Subcutaneous adipose tissue (tissue), 4 donors: ENCODE results near the gene PTOV1. TPM values are rescaled to one million over a fixed set of nuclear protein-coding genes. Genes with fewer than 3 reads are reported as not detected.

ENCODE experiments used
- total RNA-seq, 4 donors: library from RNA; depleted of rRNA; stranded (reverse); fragments of >200 nt; gene quantifications; one replicate each; pipeline ENCODE4 v1.1.0, GENCODE V29; 2016
- TF ChIP-seq, protein P1 (sequence below): fragments of 450-650 bp; IDR thresholded peaks from one replicate; pipeline ENCODE4 v1.5.1; 2016; ENCODE audit warnings: low read depth, mild to moderate bottlenecking, control low read depth, antibody characterized with exemption, moderate library complexity

PTOV1 gene
- total RNA-seq, 4 donors from 2014 or later, result 39.3 to 65.9 (median 44.2) TPM

DNA sequence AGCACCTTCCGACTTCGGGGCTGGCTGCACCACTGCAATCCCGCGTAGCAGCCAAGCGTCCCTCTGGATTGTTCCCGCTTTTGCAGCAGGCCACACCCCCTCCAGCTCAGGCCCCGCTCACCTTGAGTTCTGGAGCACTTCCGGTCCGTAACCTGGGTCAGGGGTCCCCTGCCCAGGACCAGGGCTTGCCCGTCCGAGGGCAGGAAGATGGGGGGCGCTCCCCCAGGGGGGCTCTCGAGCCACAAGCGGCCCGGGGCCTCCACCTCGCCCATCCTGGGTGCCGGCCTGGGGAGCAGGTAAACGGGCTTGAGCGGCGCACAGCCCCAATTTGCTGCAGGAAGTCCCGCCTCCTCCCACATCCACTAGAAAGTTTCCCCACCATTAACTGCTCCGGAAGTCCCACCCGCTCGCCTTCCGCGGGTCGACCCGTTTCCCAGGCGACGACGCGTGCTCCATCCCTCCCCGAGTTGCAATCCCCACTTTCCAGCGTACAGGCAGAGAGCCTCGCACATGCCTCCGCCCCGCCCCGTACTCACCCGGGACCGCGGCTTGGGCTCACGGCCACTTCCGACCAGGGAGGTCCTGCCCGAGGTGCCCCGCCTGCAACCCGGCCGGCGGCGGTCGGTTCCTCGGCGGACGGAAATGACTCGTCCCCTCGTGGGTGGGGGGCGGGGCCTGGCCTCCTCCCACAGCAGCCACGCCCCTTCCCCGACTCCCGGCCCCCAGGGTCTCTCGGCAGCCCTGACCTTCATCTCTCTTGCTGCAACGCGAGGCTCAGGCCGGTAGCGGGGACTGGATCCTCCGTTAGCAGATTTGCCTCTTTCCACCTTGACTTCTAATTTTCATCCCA, 16.2 kb downstream of the PTOV1 start, which contains the start of gene PNKP:
Gene PNKP, minus strand, starts transcription at position 644 of the 850 bp plus-strand sequence. Its CDS starts 372 bp downstream, at position 272.
- TF ChIP-seq, protein P1, sequence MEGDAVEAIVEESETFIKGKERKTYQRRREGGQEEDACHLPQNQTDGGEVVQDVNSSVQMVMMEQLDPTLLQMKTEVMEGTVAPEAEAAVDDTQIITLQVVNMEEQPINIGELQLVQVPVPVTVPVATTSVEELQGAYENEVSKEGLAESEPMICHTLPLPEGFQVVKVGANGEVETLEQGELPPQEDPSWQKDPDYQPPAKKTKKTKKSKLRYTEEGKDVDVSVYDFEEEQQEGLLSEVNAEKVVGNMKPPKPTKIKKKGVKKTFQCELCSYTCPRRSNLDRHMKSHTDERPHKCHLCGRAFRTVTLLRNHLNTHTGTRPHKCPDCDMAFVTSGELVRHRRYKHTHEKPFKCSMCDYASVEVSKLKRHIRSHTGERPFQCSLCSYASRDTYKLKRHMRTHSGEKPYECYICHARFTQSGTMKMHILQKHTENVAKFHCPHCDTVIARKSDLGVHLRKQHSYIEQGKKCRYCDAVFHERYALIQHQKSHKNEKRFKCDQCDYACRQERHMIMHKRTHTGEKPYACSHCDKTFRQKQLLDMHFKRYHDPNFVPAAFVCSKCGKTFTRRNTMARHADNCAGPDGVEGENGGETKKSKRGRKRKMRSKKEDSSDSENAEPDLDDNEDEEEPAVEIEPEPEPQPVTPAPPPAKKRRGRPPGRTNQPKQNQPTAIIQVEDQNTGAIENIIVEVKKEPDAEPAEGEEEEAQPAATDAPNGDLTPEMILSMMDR, result no peak

DNA sequence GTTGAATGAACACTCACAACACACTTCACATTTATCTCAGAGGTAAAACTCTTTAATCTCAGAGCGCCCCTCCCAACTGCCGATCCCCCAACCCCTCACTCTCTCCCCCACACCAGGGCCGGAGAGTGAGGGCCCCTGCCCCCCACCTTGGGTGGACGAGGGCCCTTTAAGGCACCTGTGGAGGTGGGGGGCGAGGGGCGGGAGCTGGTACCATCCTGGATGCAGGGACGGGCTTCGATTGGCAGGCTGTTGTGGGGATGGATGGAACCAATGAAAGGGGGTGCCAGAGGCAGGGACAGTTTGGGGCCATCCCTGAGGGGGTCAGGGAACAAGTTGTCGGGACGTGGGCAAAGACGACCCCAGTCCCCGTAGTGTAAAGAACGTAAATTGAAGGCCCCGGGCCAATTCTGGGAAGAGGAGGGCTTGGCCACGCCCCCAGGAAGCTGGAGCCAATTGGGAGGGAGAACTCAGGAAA, 18.1 kb downstream of the PTOV1 start:
- TF ChIP-seq, protein P1, result no peak

DNA sequence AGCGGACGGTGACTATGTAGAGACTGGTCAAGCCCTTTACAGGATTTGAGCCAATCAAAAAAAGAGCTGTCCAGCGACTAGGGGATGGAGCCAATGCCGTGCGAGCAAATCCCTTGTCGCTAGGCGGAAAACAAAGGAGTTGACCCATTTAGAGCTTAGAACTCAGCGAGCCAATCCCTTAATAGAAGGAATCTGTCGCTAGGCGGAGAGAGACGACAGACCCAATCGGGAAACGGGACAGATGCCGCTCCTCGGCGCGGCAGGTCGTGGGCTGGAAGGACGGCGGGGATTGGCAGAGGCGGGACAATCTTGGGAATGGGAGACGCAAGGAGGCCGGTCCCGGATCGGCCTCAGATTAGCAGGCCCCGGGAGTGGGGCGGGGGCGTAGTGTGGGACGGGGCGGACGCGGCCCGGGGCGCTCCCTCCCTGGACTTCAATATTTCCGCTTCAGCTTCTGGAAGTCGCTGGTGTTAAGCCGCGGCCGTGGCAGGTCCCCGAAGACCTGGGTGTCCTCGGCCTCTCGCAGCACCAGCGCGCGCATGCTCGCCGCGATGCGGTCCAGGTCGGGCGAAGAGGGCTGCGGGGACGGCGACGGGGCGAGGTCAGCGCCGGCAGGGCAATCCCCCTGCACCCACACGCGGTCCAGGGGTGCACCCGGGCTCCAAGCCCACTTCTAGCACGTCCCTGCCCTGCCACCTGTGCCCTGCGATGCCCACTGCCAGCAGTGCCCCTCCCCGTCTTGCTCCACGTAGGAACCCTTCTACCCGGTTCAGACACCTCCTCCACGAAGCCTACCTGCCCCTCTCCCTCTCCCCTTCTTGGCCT, 18.7 kb downstream of the PTOV1 start:
- TF ChIP-seq, protein P1, result no peak

GRCh38 chr19:49870309-49870901, 19.4 kb downstream of the PTOV1 start:
- TF ChIP-seq, protein P1, result no peak

- TF ChIP-seq, protein P1, result no peak
Measured at GRCh38 chr19:49871349-49871985, 20.5 kb downstream of the PTOV1 start.

GRCh38 chr19:49872245-49873128, 21.5 kb downstream of the PTOV1 start:
- TF ChIP-seq, protein P1, result no peak
